BLaER1 (cell line): ENCODE data around the gene OR2T2.
"Not testable (repeated sequence)": the region's sequence is repeated elsewhere in the genome, so short reads cannot be mapped to it uniquely, and the experiment has no call there.

Experiments used
- H3K27ac ChIP-seq: shearing (Covaris generic); formaldehyde crosslinking; 2 replicates; pipeline ENCODE4 v1.8.1; 2022
- H3K27me3 ChIP-seq: shearing (Covaris generic); formaldehyde crosslinking; 2 replicates; pipeline ENCODE4 v1.8.1; 2022
- H3K36me3 ChIP-seq: shearing (Covaris generic); formaldehyde crosslinking; 2 replicates; pipeline ENCODE4 v1.8.1; 2022
- H3K4me1 ChIP-seq: shearing (Covaris generic); formaldehyde crosslinking; 2 replicates; pipeline ENCODE4 v1.8.1; 2022
- H3K4me2 ChIP-seq: shearing (Covaris generic); formaldehyde crosslinking; 2 replicates; pipeline ENCODE4 v1.8.1; 2022
- H3K4me3 ChIP-seq: shearing (Covaris generic); formaldehyde crosslinking; 2 replicates; pipeline ENCODE4 v1.8.1; 2022
- H3K9ac ChIP-seq: shearing (Covaris generic); formaldehyde crosslinking; 2 replicates; pipeline ENCODE4 v1.8.1; 2022
- H3K9me3 ChIP-seq: shearing (Covaris generic); formaldehyde crosslinking; 2 replicates; pipeline ENCODE4 v1.8.1; 2022
- H4K20me1 ChIP-seq: shearing (Covaris generic); formaldehyde crosslinking; 2 replicates; pipeline ENCODE4 v1.8.1; 2022
- Cebpa-rat ChIP-seq: shearing (Covaris generic); IDR thresholded peaks from 2 replicates; pipeline ENCODE4 v1.8.1; 2022

Gene OR2T2, protein sequence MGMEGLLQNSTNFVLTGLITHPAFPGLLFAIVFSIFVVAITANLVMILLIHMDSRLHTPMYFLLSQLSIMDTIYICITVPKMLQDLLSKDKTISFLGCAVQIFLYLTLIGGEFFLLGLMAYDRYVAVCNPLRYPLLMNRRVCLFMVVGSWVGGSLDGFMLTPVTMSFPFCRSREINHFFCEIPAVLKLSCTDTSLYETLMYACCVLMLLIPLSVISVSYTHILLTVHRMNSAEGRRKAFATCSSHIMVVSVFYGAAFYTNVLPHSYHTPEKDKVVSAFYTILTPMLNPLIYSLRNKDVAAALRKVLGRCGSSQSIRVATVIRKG

DNA sequence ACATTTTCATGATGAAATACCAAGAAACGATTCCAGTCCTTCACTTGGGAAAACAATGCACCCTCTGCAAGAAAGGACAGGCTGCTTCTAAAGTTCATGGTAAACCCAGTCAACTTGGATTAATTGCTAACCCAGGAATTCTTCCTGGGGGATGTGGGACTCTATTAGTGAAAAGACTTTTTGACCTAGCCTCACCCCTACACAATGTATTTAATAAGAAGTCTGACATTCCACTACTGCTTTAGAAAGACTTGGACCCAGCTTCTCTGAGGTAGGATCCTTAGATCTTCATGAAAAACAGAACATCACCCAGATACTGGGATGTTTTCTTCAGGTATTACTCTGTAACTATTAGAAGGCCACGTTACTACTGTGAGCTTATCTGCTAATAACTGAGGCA lies at the start of gene OR2T2:
Gene OR2T2 (plus strand): TSS at position 239 of the 400 bp plus-strand sequence. CDS start 7,161 bp downstream, outside the sequence.
- H3K36me3 ChIP-seq, H3K9ac ChIP-seq, H3K4me1 ChIP-seq, H3K27me3 ChIP-seq, H3K4me3 ChIP-seq, H3K4me2 ChIP-seq, H3K27ac ChIP-seq, H3K9me3 ChIP-seq, H4K20me1 ChIP-seq: not testable (repeated sequence)

DNA sequence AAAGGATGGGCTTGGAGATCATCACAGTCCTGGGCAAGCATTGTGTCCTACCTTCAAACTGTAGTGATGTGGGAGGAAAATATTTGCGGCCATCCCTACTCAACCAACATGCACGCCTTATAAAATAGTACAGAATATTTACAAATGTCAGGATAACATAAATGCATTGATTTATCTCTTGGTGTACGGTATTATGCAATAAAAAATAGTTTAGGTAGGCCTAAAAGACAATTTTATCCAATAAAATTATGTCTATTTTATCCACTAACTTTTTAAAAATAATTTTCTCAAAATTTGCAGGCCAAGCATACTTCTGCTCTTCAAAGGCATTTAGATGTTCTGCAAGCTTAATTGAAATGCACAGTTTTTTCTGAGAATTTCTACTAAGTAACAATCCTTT lies 42.7 kb upstream of the OR2T2 start, which contains the start of gene OR2T1:
Gene OR2T1 (plus strand): TSS at position 301 of the 400 bp plus-strand sequence. CDS start 3,100 bp downstream, outside the sequence.
- H3K36me3 ChIP-seq, result no peaks in the 10 kb centered on the region
- H3K4me3 ChIP-seq, result no peak within 1 kb of the TSS
- H3K27ac ChIP-seq, result no peak within 1 kb of the TSS
- H3K4me2 ChIP-seq, result no peak within 1 kb of the TSS
- H3K4me1 ChIP-seq, result no peaks in the 10 kb centered on the region
- H3K27me3 ChIP-seq, result no peaks in the 10 kb centered on the region
- no peaks in the 10 kb centered on the region for H3K9me3 ChIP-seq
- H3K9ac ChIP-seq, result no peak within 1 kb of the TSS
- TF ChIP-seq Cebpa-rat, result no peak
- no peaks in the 10 kb centered on the region for H4K20me1 ChIP-seq

DNA sequence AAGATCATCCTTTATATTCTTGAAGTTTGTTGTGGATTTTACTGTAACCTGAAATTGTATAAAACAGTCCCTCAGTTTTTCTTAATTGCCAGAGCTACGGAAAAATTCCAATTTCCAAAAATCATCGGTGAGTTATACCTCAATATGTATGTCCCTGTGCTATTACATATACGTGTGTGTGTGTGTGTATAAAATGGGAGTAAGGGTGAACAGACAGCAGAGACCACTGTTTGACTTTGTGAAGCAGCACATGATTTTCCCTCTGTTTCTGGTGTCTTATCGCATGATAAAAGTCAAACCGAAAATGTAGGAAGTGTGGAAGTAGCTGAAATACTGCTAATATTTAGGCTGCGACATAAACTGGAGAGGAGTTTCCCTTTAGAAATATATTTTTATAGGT lies 41.4 kb upstream of the OR2T2 start:
- Histone ChIP-seq H3K9me3 (0 out of 2 replicates have a peak, but pooled peaks cover 3% of the 10 kb centered on the region), H3K4me3 (no peak overlapping the region), H3K27ac (no peak overlapping the region)

DNA sequence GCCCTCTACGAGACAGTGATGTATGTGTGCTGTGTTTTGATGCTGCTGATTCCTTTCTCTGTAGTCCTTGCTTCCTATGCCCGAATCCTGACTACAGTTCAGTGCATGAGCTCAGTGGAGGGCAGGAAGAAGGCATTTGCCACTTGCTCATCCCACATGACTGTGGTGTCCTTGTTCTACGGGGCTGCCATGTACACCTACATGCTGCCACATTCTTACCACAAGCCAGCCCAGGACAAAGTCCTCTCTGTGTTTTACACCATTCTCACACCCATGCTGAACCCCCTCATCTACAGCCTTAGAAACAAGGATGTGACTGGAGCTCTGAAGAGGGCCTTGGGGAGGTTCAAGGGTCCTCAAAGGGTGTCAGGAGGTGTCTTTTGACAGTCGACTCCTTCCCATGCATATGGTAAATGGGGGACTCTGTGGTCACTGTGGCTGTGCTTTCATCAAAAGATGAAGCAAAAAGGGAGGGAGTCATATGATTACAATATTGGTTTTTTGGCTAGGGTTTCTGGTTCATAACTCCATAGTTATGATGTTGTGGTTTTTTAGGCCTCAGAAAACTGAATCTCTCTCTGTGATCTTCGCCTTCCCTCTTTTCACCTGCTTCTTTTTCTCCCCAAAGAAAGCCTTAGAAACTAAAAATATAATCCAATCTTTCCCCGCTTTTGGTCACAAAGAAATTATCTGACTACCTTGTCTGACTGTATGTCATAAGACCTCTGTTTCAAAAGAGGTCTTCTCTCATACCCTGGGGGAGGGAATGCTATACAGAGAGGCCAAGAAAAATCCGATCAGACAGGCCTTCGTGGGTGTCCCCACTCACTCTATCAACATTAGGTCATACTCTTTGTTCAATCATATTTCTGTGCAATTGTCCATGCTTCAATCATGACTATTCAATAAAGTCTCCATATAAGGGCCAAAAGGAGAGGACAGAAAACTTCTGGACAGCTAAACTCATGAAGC lies 38.4 kb upstream of the OR2T2 start:
- H3K9me3 ChIP-seq, result peaks cover 14% of the 10 kb centered on the region; the same call in 1 of the 2 replicates
- H3K27me3 ChIP-seq, result no peaks in the 10 kb centered on the region
- H3K4me2 ChIP-seq, result no peak overlapping the region
- TF ChIP-seq Cebpa-rat, result no peak
- H3K4me1 ChIP-seq, result no peaks in the 10 kb centered on the region
- H3K4me3 ChIP-seq, result no peak overlapping the region
- no peaks in the 10 kb centered on the region for H4K20me1 ChIP-seq
- H3K27ac ChIP-seq, result no peak overlapping the region
- H3K9ac ChIP-seq, result no peak overlapping the region
- no peaks in the 10 kb centered on the region for H3K36me3 ChIP-seq

More for the DNA sequence above, 41.4 kb upstream of the OR2T2 start:
- H3K4me1 ChIP-seq, result no peaks in the 10 kb centered on the region
- H3K4me2 ChIP-seq, result no peak overlapping the region
- no peak for TF ChIP-seq Cebpa-rat
- H3K27me3 ChIP-seq, result no peaks in the 10 kb centered on the region
- no peak overlapping the region for H3K9ac ChIP-seq
- no peaks in the 10 kb centered on the region for H4K20me1 ChIP-seq
- H3K36me3 ChIP-seq, result no peaks in the 10 kb centered on the region

DNA sequence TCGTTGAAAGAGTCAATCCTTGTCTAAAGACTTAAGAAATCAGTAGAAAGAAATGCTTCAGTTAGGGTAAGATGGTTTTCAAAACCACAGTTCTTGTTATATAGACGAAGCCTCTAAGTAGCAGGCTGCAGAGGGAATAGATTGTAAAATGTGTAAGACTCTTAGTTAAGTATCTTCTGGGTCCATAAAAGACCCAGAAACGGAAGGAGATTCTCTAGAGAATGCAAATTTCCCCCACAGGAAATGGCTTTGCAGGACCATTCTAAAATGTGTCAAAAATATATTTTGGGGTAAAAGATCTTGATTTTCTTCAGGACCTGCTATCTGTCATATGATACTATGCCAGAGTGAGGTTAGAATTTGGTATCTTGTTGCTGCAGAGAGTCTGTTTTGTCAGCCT lies 29.2 kb upstream of the OR2T2 start:
- TF ChIP-seq Cebpa-rat, result no peak
- Histone ChIP-seq H3K9me3 (peaks cover 39% of the 10 kb centered on the region), H3K4me3 (no peak overlapping the region), H3K4me2 (peak overlapping the region; percentile 23; the same call in 1 of the 2 replicates), H3K36me3 (no peaks in the 10 kb centered on the region), H3K4me1 (peaks cover 7% of the 10 kb centered on the region), H3K9ac (no peak overlapping the region), H3K27ac (no peak overlapping the region), H3K27me3 (no peaks in the 10 kb centered on the region), H4K20me1 (no peaks in the 10 kb centered on the region)

DNA sequence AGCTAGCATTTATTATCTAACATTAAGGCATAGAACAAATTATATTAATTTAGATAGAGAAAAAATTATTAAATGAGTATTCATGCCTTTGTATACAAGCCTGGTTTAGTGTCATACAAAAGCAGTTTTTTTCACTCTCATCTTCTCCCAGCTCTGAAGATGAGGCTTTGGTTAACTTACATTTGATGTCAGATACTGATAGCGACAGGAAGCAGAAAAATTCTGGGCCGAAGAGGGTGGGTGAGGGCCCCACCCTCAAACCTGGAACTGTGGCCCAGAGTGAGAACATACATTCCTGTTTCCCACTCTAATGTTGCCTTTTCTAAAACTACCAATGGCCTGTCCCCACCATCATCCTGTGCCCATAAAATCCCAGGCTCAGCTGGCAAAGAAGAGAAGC lies 27.6 kb upstream of the OR2T2 start:
- Histone ChIP-seq H3K36me3 (no peaks in the 10 kb centered on the region), H3K27me3 (no peaks in the 10 kb centered on the region), H3K4me2 (no peak overlapping the region), H3K27ac (no peak overlapping the region), H3K9ac (no peak overlapping the region), H3K9me3 (peaks cover 38% of the 10 kb centered on the region), H3K4me1 (peaks cover 7% of the 10 kb centered on the region), H4K20me1 (no peaks in the 10 kb centered on the region), H3K4me3 (no peak overlapping the region)
- no peak for TF ChIP-seq Cebpa-rat

DNA sequence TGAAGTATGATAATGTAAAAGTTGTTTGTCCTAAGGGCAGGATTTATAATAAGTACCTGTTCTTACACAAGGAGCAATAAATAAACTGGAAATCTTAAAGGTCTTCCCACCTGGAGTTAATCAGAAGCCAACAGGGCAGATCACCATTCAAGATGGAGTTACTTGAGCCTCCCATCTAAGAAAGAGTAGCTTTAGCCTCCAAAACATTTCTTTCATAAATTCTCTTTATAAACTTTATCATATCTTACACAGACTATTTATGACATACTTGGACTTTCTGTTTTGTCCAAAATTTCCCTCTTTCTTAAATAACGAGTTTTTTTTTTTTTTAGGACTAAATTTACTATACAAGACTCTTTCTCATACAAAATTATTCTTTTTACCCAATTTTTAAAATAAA lies 24.1 kb upstream of the OR2T2 start:
- peaks cover 47% of the 10 kb centered on the region for H3K9me3 ChIP-seq
- no peak overlapping the region for H3K4me2 ChIP-seq
- no peaks in the 10 kb centered on the region for H3K36me3 ChIP-seq
- H3K27me3 ChIP-seq, result no peaks in the 10 kb centered on the region
- no peak overlapping the region for H3K9ac ChIP-seq
- H3K4me3 ChIP-seq, result no peak overlapping the region
- peaks cover 2% of the 10 kb centered on the region; the same call in 1 of the 2 replicates for H3K4me1 ChIP-seq
- no peak for TF ChIP-seq Cebpa-rat
- H4K20me1 ChIP-seq, result no peaks in the 10 kb centered on the region
- no peak overlapping the region for H3K27ac ChIP-seq

DNA sequence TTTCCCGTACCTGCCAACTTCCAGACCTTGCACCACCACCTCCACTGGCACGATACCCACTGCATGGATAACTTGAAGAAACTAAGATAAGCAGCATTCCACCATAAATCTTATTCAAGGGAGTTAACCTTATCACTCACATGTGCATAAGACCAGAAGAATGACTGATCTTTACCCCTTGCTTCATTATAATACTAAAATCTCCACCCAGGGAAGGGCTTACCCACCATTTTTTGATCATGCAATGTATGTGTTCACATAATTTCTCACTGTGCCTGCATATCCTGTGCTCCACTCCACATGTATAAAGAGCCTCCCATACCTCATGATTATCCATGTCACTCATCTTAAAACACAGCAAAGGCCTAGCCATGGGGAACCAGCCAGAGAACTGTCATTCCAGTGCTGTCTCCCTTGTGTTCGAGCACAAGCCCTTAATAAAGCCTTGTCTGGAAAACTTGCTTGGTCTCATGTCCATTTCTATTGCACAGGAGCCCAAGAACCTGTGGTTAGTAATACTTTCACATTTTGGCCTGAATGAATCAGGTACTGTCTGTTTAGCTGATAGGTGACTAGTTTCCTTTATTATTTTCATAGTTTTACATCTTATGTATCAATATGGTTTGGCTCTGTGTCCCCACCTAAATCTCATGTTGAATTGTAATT lies 17.8 kb upstream of the OR2T2 start:
- not testable (repeated sequence) for H3K36me3 ChIP-seq, H3K27ac ChIP-seq, H3K27me3 ChIP-seq, H3K4me2 ChIP-seq, H4K20me1 ChIP-seq, H3K4me3 ChIP-seq, H3K9ac ChIP-seq, H3K4me1 ChIP-seq
- H3K9me3 ChIP-seq, result peaks cover 10% of the 10 kb centered on the region

DNA sequence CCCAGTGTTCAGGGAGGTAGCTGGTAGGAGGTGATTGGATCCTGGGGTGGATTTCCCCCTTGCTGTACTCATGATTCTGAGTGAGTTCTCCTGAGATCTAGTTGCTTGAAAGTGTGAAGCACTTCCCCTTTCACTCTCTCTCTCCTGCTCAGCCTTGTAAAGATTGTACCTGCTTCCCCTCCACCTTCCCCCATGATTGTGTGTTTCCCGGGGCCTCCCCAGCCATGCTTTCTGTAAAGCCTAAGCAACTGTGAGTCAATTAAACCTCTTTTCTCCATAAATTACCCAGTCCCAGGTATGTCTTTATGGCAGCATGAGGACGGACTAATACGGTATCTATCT lies 17.3 kb upstream of the OR2T2 start:
- not testable (repeated sequence) for H3K4me3 ChIP-seq, H3K27ac ChIP-seq, H3K27me3 ChIP-seq, H3K9me3 ChIP-seq, H3K36me3 ChIP-seq, H3K4me2 ChIP-seq, H4K20me1 ChIP-seq, H3K9ac ChIP-seq, H3K4me1 ChIP-seq

DNA sequence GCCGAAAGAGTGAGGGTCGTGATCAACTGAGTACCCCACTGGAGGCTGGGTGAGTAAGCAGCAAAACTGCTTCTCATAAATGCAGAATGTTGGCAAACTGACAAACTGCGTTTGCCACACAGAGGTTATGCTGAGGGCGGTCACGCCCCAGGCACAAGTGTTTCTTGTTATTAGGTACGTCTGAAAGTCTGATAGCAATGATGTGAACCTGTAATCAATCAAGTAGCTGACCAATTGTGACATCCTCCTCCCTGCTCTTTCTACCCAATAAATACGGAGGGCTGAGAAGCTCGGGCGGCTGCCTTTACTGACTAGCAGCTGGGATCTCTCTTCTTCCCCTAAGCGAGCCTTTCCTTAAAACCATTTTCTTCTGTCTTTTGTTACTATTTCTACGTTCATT lies 13.8 kb upstream of the OR2T2 start:
- H3K36me3 ChIP-seq, H3K9me3 ChIP-seq, H3K4me3 ChIP-seq, H3K27me3 ChIP-seq, H3K9ac ChIP-seq, H3K4me2 ChIP-seq, H3K4me1 ChIP-seq, H4K20me1 ChIP-seq, H3K27ac ChIP-seq: not testable (repeated sequence)

DNA sequence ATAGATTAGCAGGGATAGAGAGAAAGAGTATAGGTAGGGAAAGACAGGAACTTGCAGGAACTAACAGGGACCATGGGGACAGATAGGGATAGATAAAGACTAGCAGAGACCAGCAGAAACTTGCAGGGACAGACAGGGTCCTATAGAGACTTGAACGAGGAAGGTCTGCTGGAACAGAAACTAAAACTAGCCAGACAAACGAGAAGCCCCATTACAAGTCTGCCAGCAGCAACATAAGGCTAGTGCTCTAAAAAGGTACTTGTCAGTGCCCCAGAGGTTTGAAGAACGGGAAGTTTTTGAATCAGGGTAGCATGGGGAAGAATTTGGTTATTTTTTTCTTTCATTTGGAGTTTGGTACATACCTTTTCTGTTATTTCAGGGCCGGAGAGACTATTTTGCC lies 13.2 kb upstream of the OR2T2 start:
- not testable (repeated sequence) for H3K9ac ChIP-seq, H3K27me3 ChIP-seq, H3K4me2 ChIP-seq

DNA sequence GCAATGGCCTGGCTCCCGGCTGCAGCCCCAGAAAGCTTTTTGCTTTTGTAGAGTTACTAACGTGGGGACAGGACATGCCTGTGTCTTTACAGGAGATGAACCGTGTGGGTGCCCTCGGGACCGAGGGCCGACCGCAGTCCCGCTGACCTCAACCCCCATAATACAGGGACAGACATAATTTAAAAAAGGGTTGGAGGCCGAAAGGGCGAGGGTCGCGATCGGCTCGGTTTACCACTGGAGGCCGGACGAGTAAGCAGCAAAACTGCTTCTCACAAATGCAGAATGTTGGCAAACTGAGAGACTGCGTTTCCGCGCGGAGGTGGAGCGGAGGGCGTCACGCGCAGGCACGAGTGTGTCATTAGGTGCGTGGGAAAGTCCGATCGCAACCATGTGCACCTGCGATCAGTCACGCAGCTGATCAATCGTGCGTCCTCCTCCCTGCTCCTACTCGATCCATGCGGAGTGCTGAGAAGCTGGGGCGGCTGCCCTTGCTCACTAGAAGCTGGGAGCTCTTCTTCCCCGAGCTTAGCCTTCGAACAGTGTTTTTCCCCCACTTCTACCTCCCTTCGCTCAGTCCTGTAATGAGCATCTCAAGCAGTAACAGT lies 11.5 kb upstream of the OR2T2 start:
- H3K27me3 ChIP-seq, H3K27ac ChIP-seq, H3K9ac ChIP-seq, H3K9me3 ChIP-seq, H3K4me1 ChIP-seq, H4K20me1 ChIP-seq, H3K4me2 ChIP-seq, H3K36me3 ChIP-seq, H3K4me3 ChIP-seq: not testable (repeated sequence)

More for the DNA sequence above, 13.2 kb upstream of the OR2T2 start:
- not testable (repeated sequence) for H3K4me3 ChIP-seq, H3K36me3 ChIP-seq, H3K27ac ChIP-seq, H3K9me3 ChIP-seq, H3K4me1 ChIP-seq, H4K20me1 ChIP-seq

DNA sequence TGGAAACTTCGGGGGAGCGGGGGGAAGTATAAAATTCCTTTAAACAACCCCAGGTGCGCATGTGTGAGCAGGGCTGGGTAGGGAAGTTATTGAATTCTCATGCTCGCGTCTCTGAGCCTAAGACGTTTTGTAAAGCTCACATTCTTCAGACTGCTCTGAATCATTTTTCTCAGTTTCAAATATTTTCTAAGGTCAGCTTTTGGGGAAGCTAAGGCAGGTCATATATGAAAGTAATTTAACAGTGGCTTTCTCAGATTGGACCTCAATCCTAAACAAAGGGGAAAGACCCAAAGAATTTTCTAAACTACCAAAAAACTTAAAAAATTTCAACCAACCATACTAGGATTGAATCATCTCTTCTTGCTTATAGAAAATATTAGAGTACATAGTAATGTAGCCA lies 10.5 kb upstream of the OR2T2 start:
- not testable (repeated sequence) for H3K4me1 ChIP-seq, H3K27me3 ChIP-seq, H4K20me1 ChIP-seq, H3K4me3 ChIP-seq, H3K36me3 ChIP-seq, H3K4me2 ChIP-seq, H3K9ac ChIP-seq, H3K9me3 ChIP-seq, H3K27ac ChIP-seq
